ENCODE results near the gene SLC8A2. TPM values are rescaled to one million over a fixed set of nuclear protein-coding genes. Genes with fewer than 3 reads are reported as not detected.

The SLC8A2 gene
- total RNA-seq, 1 donor from 2014 or later, result 0.23 TPM

GRCh38 chr19:47507924-47508553 lies 36.3 kb upstream of the SLC8A2 start:
- ATAC-seq, result no peak
- Histone ChIP-seq H3K27me3 (no peaks in the 10 kb centered on the region), H3K4me3 (no peak overlapping the region), H3K4me1 (peaks cover 64% of the 10 kb centered on the region), H3K9me3 (no peaks in the 10 kb centered on the region), H3K27ac (no peak overlapping the region), H3K36me3 (peaks cover 29% of the 10 kb centered on the region)
- no peak for TF ChIP-seq CTCF (IDR thresholded peaks at IDR 0.05)
- no peak for DNase-seq
- intact Hi-C loops (cut with DNase I), result no loop called here

DNA sequence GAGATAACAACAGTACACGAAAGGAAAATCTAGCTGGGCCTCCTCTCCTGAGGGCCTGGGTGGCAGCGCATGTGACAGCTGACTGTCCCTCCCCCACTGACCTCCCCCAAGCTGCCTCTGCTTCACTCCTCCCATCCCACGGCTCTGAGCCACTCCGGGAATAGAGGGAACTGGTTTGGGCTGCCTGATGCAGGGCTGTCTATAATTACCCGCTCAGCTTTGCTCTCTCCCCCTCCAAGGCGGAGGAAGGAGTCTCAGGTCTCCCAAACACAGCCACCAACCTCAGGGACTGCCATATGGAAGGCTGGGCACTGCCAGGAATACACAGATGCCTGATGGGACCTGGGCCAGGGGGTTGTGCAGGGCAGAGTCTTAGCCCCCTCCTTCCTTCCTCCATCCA lies 35.3 kb upstream of the SLC8A2 start:
- H3K36me3 ChIP-seq, result peaks cover 39% of the 10 kb centered on the region
- peak; percentile 37 for ATAC-seq
- no peak overlapping the region for H3K27ac ChIP-seq
- intact Hi-C loops (cut with DNase I), result no loop called here
- no peaks in the 10 kb centered on the region for H3K27me3 ChIP-seq
- H3K9me3 ChIP-seq, result no peaks in the 10 kb centered on the region
- no peak overlapping the region for H3K4me3 ChIP-seq
- DNase-seq, result no peak
- peaks cover 54% of the 10 kb centered on the region for H3K4me1 ChIP-seq
- TF ChIP-seq CTCF (IDR thresholded peaks at IDR 0.05), result no peak

GRCh38 chr19:47506459-47506858 lies 34.8 kb upstream of the SLC8A2 start:
- ATAC-seq (no peak), DNase-seq (no peak)
- H3K4me3 ChIP-seq, result no peak overlapping the region
- intact Hi-C loops (cut with DNase I), result no loop called here
- peaks cover 48% of the 10 kb centered on the region for H3K4me1 ChIP-seq
- H3K36me3 ChIP-seq, result peaks cover 44% of the 10 kb centered on the region
- H3K27ac ChIP-seq, result no peak overlapping the region
- no peak for TF ChIP-seq CTCF (IDR thresholded peaks at IDR 0.05)
- H3K9me3 ChIP-seq, result no peaks in the 10 kb centered on the region
- no peaks in the 10 kb centered on the region for H3K27me3 ChIP-seq

GRCh38 chr19:47505506-47505905 lies 33.8 kb upstream of the SLC8A2 start:
- H3K9me3 ChIP-seq, result no peaks in the 10 kb centered on the region
- H3K4me3 ChIP-seq, result no peak overlapping the region
- H3K36me3 ChIP-seq, result peaks cover 53% of the 10 kb centered on the region
- ATAC-seq (no peak), DNase-seq (no peak)
- intact Hi-C loops (cut with DNase I), result no loop called here
- no peak overlapping the region for H3K27ac ChIP-seq
- H3K27me3 ChIP-seq, result no peaks in the 10 kb centered on the region
- peaks cover 38% of the 10 kb centered on the region for H3K4me1 ChIP-seq
- no peak for TF ChIP-seq CTCF (IDR thresholded peaks at IDR 0.05)

GRCh38 chr19:47503826-47504150 lies 32.1 kb upstream of the SLC8A2 start:
- H3K4me1 ChIP-seq, result peaks cover 24% of the 10 kb centered on the region
- no peak for TF ChIP-seq CTCF (IDR thresholded peaks at IDR 0.05)
- H3K36me3 ChIP-seq, result peaks cover 70% of the 10 kb centered on the region

More at GRCh38 chr19:47503826-47504150, 32.1 kb upstream of the SLC8A2 start:
- Histone ChIP-seq H3K4me3 (no peak overlapping the region), H3K9me3 (no peaks in the 10 kb centered on the region), H3K27ac (no peak overlapping the region), H3K27me3 (no peaks in the 10 kb centered on the region)
- intact Hi-C loops (cut with DNase I), result no loop called here
- no peak for ATAC-seq
- DNase-seq, result no peak

All from upper lobe of right lung (tissue), 1 donor.